ENCODE measurements around the gene GAGE12J.
A peak's percentile ranks its signal among the peaks of the same experiment; 100 is the strongest.
"Not testable (repeated sequence)": the region's sequence is repeated elsewhere in the genome, so short reads cannot be mapped to it uniquely, and the experiment has no call there.

The GAGE12J gene

GRCh38 chrX:49321737-49322136, at the start of gene GAGE12J:
Gene GAGE12J (plus strand): TSS chrX:49322037. CDS start chrX:49323194, 1,157 bp downstream.
- not testable (repeated sequence) for ATAC-seq

GRCh38 chrX:49272421-49272820, 49.4 kb upstream of the GAGE12J start:
- no peak for ATAC-seq

GRCh38 chrX:49273181-49273727, 48.6 kb upstream of the GAGE12J start:
- ATAC-seq: peak; percentile 9 to 18

- ATAC-seq: no peak
Measured at GRCh38 chrX:49276207-49276606, 45.6 kb upstream of the GAGE12J start.

GRCh38 chrX:49276671-49277534, 44.9 kb upstream of the GAGE12J start:
- peak; percentile 34 to 41 for ATAC-seq

GRCh38 chrX:49277535-49277830, 44.4 kb upstream of the GAGE12J start:
- peak; percentile 38 to 39 for ATAC-seq

- no peak for ATAC-seq
Measured at GRCh38 chrX:49278081-49278480, 43.8 kb upstream of the GAGE12J start.

GRCh38 chrX:49282647-49283011, 39.2 kb upstream of the GAGE12J start:
- peak; percentile 31 to 39 for ATAC-seq

GRCh38 chrX:49284212-49284611, 37.6 kb upstream of the GAGE12J start:
- ATAC-seq: no peak

GRCh38 chrX:49286136-49286535, 35.7 kb upstream of the GAGE12J start:
- no peak for ATAC-seq

- no peak for ATAC-seq
Measured at GRCh38 chrX:49286581-49286980, 35.3 kb upstream of the GAGE12J start.

- ATAC-seq: peak in 1 of 2 donors; percentile 17
Measured at GRCh38 chrX:49287665-49288064, 34.2 kb upstream of the GAGE12J start.

- ATAC-seq: no peak
Measured at GRCh38 chrX:49290215-49290614, 31.6 kb upstream of the GAGE12J start.

GRCh38 chrX:49291615-49292337, 30.1 kb upstream of the GAGE12J start:
- peak; percentile 82 to 84 for ATAC-seq

GRCh38 chrX:49292400-49293362, 29.2 kb upstream of the GAGE12J start:
- peak; percentile 39 to 58 for ATAC-seq

GRCh38 chrX:49299293-49299692, 22.5 kb upstream of the GAGE12J start:
- not testable (repeated sequence) for ATAC-seq

GRCh38 chrX:49300703-49301102, 21.1 kb upstream of the GAGE12J start:
- ATAC-seq: peak; percentile 55 to 72

- ATAC-seq: no peak
Measured at GRCh38 chrX:49303346-49303745, 18.5 kb upstream of the GAGE12J start, which contains the start of gene GAGE10. Gene GAGE10 (plus strand): TSS chrX:49303646. CDS start chrX:49304860, 1,214 bp downstream.

- ATAC-seq: not testable (repeated sequence)
Measured at GRCh38 chrX:49307775-49308174, 14.1 kb upstream of the GAGE12J start.

- ATAC-seq: no peak
Measured at GRCh38 chrX:49308604-49309269, 13.1 kb upstream of the GAGE12J start.

GRCh38 chrX:49309401-49309981, 12.3 kb upstream of the GAGE12J start:
- ATAC-seq: peak; percentile 43 to 60

Data from activated CD4-positive, CD25-positive, alpha-beta regulatory T cell treated with anti-CD3 and anti-CD28 coated beads, Interleukin-2, amount 50 U/mL, for 24 hours (primary cell).